ENCODE results near the gene ADAT3.

The ADAT3 gene

GRCh38 chr19:1905110-1905862 lies at the start of gene ADAT3, which contains the start of gene SCAMP4:
Gene ADAT3, plus strand, starts transcription at chr19:1905399. Its CDS starts 6,649 bp downstream, at chr19:1912048.
Gene SCAMP4, plus strand, starts transcription at chr19:1905399. Its CDS starts 9,621 bp downstream, at chr19:1915020.
- Histone ChIP-seq H3K27ac (ENCODE audit: poor library complexity, severe bottlenecking) (peak within 1 kb of the TSS; percentile 56), H3K4me1 (ENCODE audit: insufficient read depth, poor library complexity, severe bottlenecking) (no peaks in the 10 kb centered on the region), H3K27me3 (ENCODE audit: insufficient read depth, poor library complexity, severe bottlenecking) (no peaks in the 10 kb centered on the region), H3K4me3 (ENCODE audit: severe bottlenecking) (peak within 1 kb of the TSS; percentile 77), H3K9me3 (ENCODE audit: severe bottlenecking) (no peaks in the 10 kb centered on the region), H3K36me3 (ENCODE audit: low read depth) (peaks cover 9% of the 10 kb centered on the region; the same call in 1 of the 2 replicates)
- peak; percentile 93 for ATAC-seq (ENCODE audit: low read depth)
- peak; percentile 99 for DNase-seq (ENCODE audit: low spot score)
- no peak for TF ChIP-seq CTCF (IDR thresholded peaks at IDR 0.05; ENCODE audit: poor library complexity, severe bottlenecking)

- Histone ChIP-seq H3K4me3 (ENCODE audit: severe bottlenecking) (peak overlapping the region; percentile 14), H3K27ac (ENCODE audit: poor library complexity, severe bottlenecking) (peak overlapping the region; percentile 82), H3K27me3 (ENCODE audit: insufficient read depth, poor library complexity, severe bottlenecking) (no peaks in the 10 kb centered on the region), H3K36me3 (ENCODE audit: low read depth) (peaks cover 6% of the 10 kb centered on the region; the same call in 1 of the 2 replicates), H3K4me1 (ENCODE audit: insufficient read depth, poor library complexity, severe bottlenecking) (peaks cover 40% of the 10 kb centered on the region), H3K9me3 (ENCODE audit: severe bottlenecking) (no peaks in the 10 kb centered on the region)
- TF ChIP-seq CTCF (IDR thresholded peaks at IDR 0.05; ENCODE audit: poor library complexity, severe bottlenecking) = no peak
- no peak; the same call in 2 of the 3 replicates for ATAC-seq (ENCODE audit: low read depth)
- DNase-seq (ENCODE audit: low spot score) = no peak
Observed at GRCh38 chr19:1855828-1856255, 49.4 kb upstream of the ADAT3 start.

GRCh38 chr19:1856345-1856697 lies 48.9 kb upstream of the ADAT3 start:
- H3K27ac ChIP-seq (ENCODE audit: poor library complexity, severe bottlenecking) = peak overlapping the region; percentile 82
- H3K4me3 ChIP-seq (ENCODE audit: severe bottlenecking) = no peak overlapping the region
- ATAC-seq (ENCODE audit: low read depth) = no peak
- H3K36me3 ChIP-seq (ENCODE audit: low read depth) = peaks cover 6% of the 10 kb centered on the region; the same call in 1 of the 2 replicates
- H3K27me3 ChIP-seq (ENCODE audit: insufficient read depth, poor library complexity, severe bottlenecking) = no peaks in the 10 kb centered on the region
- no peak for DNase-seq (ENCODE audit: low spot score)
- TF ChIP-seq CTCF (IDR thresholded peaks at IDR 0.05; ENCODE audit: poor library complexity, severe bottlenecking) = no peak
- H3K4me1 ChIP-seq (ENCODE audit: insufficient read depth, poor library complexity, severe bottlenecking) = peaks cover 40% of the 10 kb centered on the region
- H3K9me3 ChIP-seq (ENCODE audit: severe bottlenecking) = no peaks in the 10 kb centered on the region

GRCh38 chr19:1856698-1857603 lies 48.2 kb upstream of the ADAT3 start:
- H3K27me3 ChIP-seq (ENCODE audit: insufficient read depth, poor library complexity, severe bottlenecking) = no peaks in the 10 kb centered on the region
- no peaks in the 10 kb centered on the region for H3K9me3 ChIP-seq (ENCODE audit: severe bottlenecking)
- no peak for TF ChIP-seq CTCF (IDR thresholded peaks at IDR 0.05; ENCODE audit: poor library complexity, severe bottlenecking)
- H3K36me3 ChIP-seq (ENCODE audit: low read depth) = peaks cover 6% of the 10 kb centered on the region; the same call in 1 of the 2 replicates
- H3K4me3 ChIP-seq (ENCODE audit: severe bottlenecking) = peak overlapping the region; percentile 31
- ATAC-seq (ENCODE audit: low read depth) (peak; percentile 68), DNase-seq (ENCODE audit: low spot score) (peak; percentile 93)
- H3K27ac ChIP-seq (ENCODE audit: poor library complexity, severe bottlenecking) = peak overlapping the region; percentile 82
- H3K4me1 ChIP-seq (ENCODE audit: insufficient read depth, poor library complexity, severe bottlenecking) = peaks cover 40% of the 10 kb centered on the region
